HG02870 (cell line): Measurements from ENCODE around the gene GUCY1A1.

Experiments used
- ATAC-seq: cut with Tn5 transposase; IDR thresholded peaks from one replicate; pipeline ENCODE4 v1.9.1; 2021; ENCODE audit warnings: mild to moderate bottlenecking, moderate library complexity; ENCODE audit not compliant: unreplicated experiment

The GUCY1A1 gene

GRCh38 chr4:155734065-155734464, 67.4 kb downstream of the GUCY1A1 start:
- ATAC-seq: no peak

- ATAC-seq: no peak
Measured at GRCh38 chr4:155734951-155735350, 68.3 kb downstream of the GUCY1A1 start.

GRCh38 chr4:155735496-155735895, 68.8 kb downstream of the GUCY1A1 start:
- ATAC-seq: no peak

- no peak for ATAC-seq
Measured at GRCh38 chr4:155738548-155738947, 71.9 kb downstream of the GUCY1A1 start.

- no peak for ATAC-seq
Measured at GRCh38 chr4:155741546-155741945, 74.9 kb downstream of the GUCY1A1 start.

GRCh38 chr4:155742310-155743015, 75.8 kb downstream of the GUCY1A1 start:
- ATAC-seq: no peak

- ATAC-seq: no peak
Measured at GRCh38 chr4:155745984-155746383, 79.3 kb downstream of the GUCY1A1 start.

GRCh38 chr4:155748039-155748438, 81.4 kb downstream of the GUCY1A1 start:
- no peak for ATAC-seq

GRCh38 chr4:155749041-155749440, 82.4 kb downstream of the GUCY1A1 start:
- ATAC-seq: no peak

GRCh38 chr4:155751569-155751968, 84.9 kb downstream of the GUCY1A1 start:
- ATAC-seq: no peak

- ATAC-seq: no peak
Measured at GRCh38 chr4:155757745-155758265, 91.2 kb downstream of the GUCY1A1 start.

- peak; percentile 94 for ATAC-seq
Measured at GRCh38 chr4:155758481-155759371, 92.1 kb downstream of the GUCY1A1 start, which contains the start of gene GUCY1B1. TSS of gene GUCY1B1 (plus strand) at chr4:155759021. CDS start at chr4:155759141, 120 bp downstream.

GRCh38 chr4:155759372-155760252, 93.0 kb downstream of the GUCY1A1 start:
- ATAC-seq: peak; percentile 2

- ATAC-seq: no peak
Measured at GRCh38 chr4:155761047-155761446, 94.4 kb downstream of the GUCY1A1 start.

- ATAC-seq: no peak
Measured at GRCh38 chr4:155761916-155762315, 95.3 kb downstream of the GUCY1A1 start.

GRCh38 chr4:155762334-155762733, 95.7 kb downstream of the GUCY1A1 start:
- no peak for ATAC-seq

GRCh38 chr4:155763551-155763950, 96.9 kb downstream of the GUCY1A1 start:
- ATAC-seq: no peak

- ATAC-seq: no peak
Measured at GRCh38 chr4:155765149-155765548, 98.5 kb downstream of the GUCY1A1 start.

GRCh38 chr4:155766622-155767021, 100.0 kb downstream of the GUCY1A1 start:
- no peak for ATAC-seq

GRCh38 chr4:155768370-155768769, 101.7 kb downstream of the GUCY1A1 start:
- ATAC-seq: no peak

- no peak for ATAC-seq
Measured at GRCh38 chr4:155769090-155769489, 102.4 kb downstream of the GUCY1A1 start.
